ENCODE data around the gene ATXN3L. TPM values are rescaled to one million over a fixed set of nuclear protein-coding genes. Genes with fewer than 3 reads are reported as not detected.
"Not testable (repeated sequence)": the region's sequence is repeated elsewhere in the genome, so short reads cannot be mapped to it uniquely, and the experiment has no call there.

Gene ATXN3L
- total RNA-seq, 4 donors from 2014 or later = not detected

DNA sequence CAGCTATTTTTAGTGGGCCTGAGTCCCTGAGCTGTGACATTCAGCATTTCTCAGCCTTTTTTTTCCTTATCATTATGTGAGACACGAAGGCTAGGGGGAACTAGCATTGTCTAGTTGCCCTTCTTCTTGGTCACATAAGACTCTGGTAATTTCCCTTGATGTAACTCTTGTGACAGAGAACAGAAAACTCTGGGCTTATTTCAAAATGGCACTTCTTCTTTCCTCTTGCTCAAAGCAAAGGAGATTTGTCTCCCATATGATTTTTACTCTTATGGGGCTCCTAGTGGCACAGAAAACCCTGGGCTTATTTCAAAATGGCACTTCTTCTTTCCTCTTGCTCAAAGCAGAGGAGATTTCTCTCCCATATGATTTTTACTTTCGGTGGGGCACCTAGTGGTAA is 14.7 kb downstream of the ATXN3L start:
- no peaks in the 10 kb centered on the region for H3K27me3 ChIP-seq
- TF ChIP-seq POLR2A (IDR thresholded peaks at IDR 0.05) = no peak
- TF ChIP-seq, protein P1, sequence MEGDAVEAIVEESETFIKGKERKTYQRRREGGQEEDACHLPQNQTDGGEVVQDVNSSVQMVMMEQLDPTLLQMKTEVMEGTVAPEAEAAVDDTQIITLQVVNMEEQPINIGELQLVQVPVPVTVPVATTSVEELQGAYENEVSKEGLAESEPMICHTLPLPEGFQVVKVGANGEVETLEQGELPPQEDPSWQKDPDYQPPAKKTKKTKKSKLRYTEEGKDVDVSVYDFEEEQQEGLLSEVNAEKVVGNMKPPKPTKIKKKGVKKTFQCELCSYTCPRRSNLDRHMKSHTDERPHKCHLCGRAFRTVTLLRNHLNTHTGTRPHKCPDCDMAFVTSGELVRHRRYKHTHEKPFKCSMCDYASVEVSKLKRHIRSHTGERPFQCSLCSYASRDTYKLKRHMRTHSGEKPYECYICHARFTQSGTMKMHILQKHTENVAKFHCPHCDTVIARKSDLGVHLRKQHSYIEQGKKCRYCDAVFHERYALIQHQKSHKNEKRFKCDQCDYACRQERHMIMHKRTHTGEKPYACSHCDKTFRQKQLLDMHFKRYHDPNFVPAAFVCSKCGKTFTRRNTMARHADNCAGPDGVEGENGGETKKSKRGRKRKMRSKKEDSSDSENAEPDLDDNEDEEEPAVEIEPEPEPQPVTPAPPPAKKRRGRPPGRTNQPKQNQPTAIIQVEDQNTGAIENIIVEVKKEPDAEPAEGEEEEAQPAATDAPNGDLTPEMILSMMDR (IDR thresholded peaks at IDR 0.05 in 4 of 5, conservative IDR thresholded peaks at IDR 0.05 in 1 of 5) = no peak
- DNase-seq = no peak
- H3K4me3 ChIP-seq = no peak overlapping the region
- in situ Hi-C loops (cut with MboI; ENCODE audit: low sequenced_read_pairs in 4 of 4) (no loop called here), intact Hi-C loops (cut with DNase I; ENCODE audit: low total_unique reads) (no loop called here)
- H3K27ac ChIP-seq = no peak overlapping the region
- no peaks in the 10 kb centered on the region for H3K4me1 ChIP-seq
- no peak for ATAC-seq
- H3K36me3 ChIP-seq = no peaks in the 10 kb centered on the region
- H3K9me3 ChIP-seq = no peaks in the 10 kb centered on the region

GRCh38 chrX:13304052-13304451 is 15.8 kb downstream of the ATXN3L start:
- no peak for TF ChIP-seq POLR2A (IDR thresholded peaks at IDR 0.05)
- DNase-seq = no peak
- Histone ChIP-seq H3K4me3 (no peak overlapping the region), H3K36me3 (no peaks in the 10 kb centered on the region), H3K9me3 (no peaks in the 10 kb centered on the region), H3K4me1 (no peaks in the 10 kb centered on the region), H3K27ac (no peak overlapping the region), H3K27me3 (no peaks in the 10 kb centered on the region)
- intact Hi-C loops (cut with DNase I; ENCODE audit: low total_unique reads) (no loop called here), in situ Hi-C loops (cut with MboI; ENCODE audit: low sequenced_read_pairs in 4 of 4) (no loop called here)
- no peak for ATAC-seq

GRCh38 chrX:13303248-13303647 is 16.6 kb downstream of the ATXN3L start:
- H3K9me3 ChIP-seq; intact Hi-C loops (cut with DNase I; ENCODE audit: low total_unique reads); H3K36me3 ChIP-seq; DNase-seq; H3K4me1 ChIP-seq; H3K27ac ChIP-seq; H3K27me3 ChIP-seq; ATAC-seq; in situ Hi-C loops (cut with MboI; ENCODE audit: low sequenced_read_pairs in 4 of 4); H3K4me3 ChIP-seq: not testable (repeated sequence)

- no peaks in the 10 kb centered on the region for H3K9me3 ChIP-seq
- DNase-seq (no peak), ATAC-seq (no peak)
- H3K36me3 ChIP-seq = no peaks in the 10 kb centered on the region
- TF ChIP-seq, protein P1 (IDR thresholded peaks at IDR 0.05 in 4 of 5, conservative IDR thresholded peaks at IDR 0.05 in 1 of 5) = no peak
- TF ChIP-seq POLR2A (IDR thresholded peaks at IDR 0.05) = no peak
- in situ Hi-C loops (cut with MboI; ENCODE audit: low sequenced_read_pairs in 4 of 4) = no loop called here
- H3K27me3 ChIP-seq = no peaks in the 10 kb centered on the region
- no peaks in the 10 kb centered on the region for H3K4me1 ChIP-seq
- no peak overlapping the region for H3K27ac ChIP-seq
- no peak overlapping the region for H3K4me3 ChIP-seq
- intact Hi-C loops (cut with DNase I; ENCODE audit: low total_unique reads) = no loop called here
Observed at GRCh38 chrX:13298836-13299235, 21.0 kb downstream of the ATXN3L start.

DNA sequence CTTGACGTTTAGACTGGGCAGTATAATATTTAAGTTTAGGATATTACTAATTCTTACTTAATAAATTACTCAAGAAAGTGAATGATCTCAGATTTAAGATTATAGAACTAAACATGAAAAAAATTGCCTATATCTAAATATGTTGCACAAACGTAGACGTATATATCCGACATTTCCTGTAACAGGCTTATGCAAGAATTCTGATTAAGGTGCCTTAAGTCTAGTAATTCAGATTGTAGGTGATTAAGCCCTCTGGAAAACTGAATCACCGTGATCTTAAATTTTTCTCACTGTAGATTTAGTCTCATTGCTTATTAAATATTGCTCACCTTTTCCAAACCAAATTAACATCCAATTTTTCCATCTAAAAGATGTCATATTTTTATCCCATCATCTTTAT is 24.0 kb downstream of the ATXN3L start:
- Histone ChIP-seq H3K27me3 (no peaks in the 10 kb centered on the region), H3K4me1 (no peaks in the 10 kb centered on the region), H3K36me3 (no peaks in the 10 kb centered on the region), H3K27ac (no peak overlapping the region), H3K4me3 (no peak overlapping the region), H3K9me3 (no peaks in the 10 kb centered on the region)
- intact Hi-C loops (cut with DNase I; ENCODE audit: low total_unique reads) = no loop called here
- DNase-seq (no peak), ATAC-seq (no peak)
- TF ChIP-seq POLR2A (IDR thresholded peaks at IDR 0.05) = no peak
- TF ChIP-seq, protein P1 (IDR thresholded peaks at IDR 0.05 in 4 of 5, conservative IDR thresholded peaks at IDR 0.05 in 1 of 5) = no peak
- in situ Hi-C loops (cut with MboI; ENCODE audit: low sequenced_read_pairs in 4 of 4) = no loop called here

DNA sequence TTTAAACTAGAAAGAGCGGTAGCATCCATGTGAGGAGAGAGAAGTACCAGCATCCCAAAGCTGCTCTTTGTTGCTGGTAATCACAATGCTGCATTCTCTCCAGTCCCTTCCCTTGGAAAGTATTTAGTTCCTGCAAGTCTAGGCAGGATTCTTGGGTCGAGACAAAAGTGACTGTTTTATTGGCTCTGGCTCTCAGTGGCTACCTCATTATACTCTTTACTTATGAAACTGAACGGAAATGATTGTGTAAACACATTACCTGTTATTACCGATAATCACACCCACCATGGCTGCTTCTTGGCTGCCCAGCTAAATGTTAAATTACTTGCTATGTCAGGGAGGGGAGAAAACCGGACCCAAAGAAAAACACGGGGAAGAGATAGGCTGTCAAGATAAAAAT is 26.2 kb downstream of the ATXN3L start:
- no peaks in the 10 kb centered on the region for H3K9me3 ChIP-seq
- no peaks in the 10 kb centered on the region for H3K36me3 ChIP-seq
- intact Hi-C loops (cut with DNase I; ENCODE audit: low total_unique reads) (no loop called here), in situ Hi-C loops (cut with MboI; ENCODE audit: low sequenced_read_pairs in 4 of 4) (no loop called here)
- H3K4me3 ChIP-seq = no peak overlapping the region
- TF ChIP-seq, protein P1 (IDR thresholded peaks at IDR 0.05 in 4 of 5, conservative IDR thresholded peaks at IDR 0.05 in 1 of 5) = no peak
- TF ChIP-seq POLR2A (IDR thresholded peaks at IDR 0.05) = no peak
- no peak overlapping the region for H3K27ac ChIP-seq
- DNase-seq = no peak
- H3K4me1 ChIP-seq = no peaks in the 10 kb centered on the region
- no peaks in the 10 kb centered on the region for H3K27me3 ChIP-seq
- no peak for ATAC-seq

Data from gastrocnemius medialis (tissue), 4 donors.